OCI-LY7 (cell line): ENCODE measurements around the gene PLA2G4B.

Source experiments
- EZH2phosphoT487 ChIP-seq: fragments of 200-600 bp; sonication (generic); IDR thresholded peaks from 2 replicates; pipeline ENCODE4 v1.6.1; 2018; ENCODE audit warnings: low read depth, borderline replicate concordance, mild to moderate bottlenecking, mixed run types, antibody characterized with exemption, low read length, moderate library complexity, mixed read lengths
- TF ChIP-seq, protein P1 (sequence below): fragments of 200-600 bp; sonication (generic); conservative IDR thresholded peaks from 2 replicates; pipeline ENCODE4 v1.5.1; 2014; ENCODE audit warnings: mild to moderate bottlenecking, antibody characterized with exemption, low read length, moderate library complexity, mixed read lengths

DNA sequence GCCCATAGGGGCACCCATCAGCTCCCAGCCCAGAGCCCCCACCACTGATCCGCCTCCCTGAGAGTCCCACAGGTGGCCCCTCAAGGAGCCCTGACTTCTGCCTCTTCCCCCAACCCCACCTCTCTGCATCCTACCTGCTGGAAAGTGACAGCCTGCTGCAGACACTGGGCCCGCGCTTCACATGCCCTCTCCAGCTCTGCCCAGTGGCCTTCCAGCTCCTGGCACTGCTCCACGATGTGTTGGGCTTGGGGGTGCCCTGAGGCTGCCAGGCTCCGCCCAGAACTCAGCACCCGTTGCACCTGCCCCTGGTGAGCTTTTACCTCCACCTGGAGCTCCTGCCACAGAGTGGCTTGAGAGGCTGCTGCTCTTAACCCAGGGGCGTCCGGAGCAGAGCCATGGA is 35.1 kb downstream of the PLA2G4B start:
- TF ChIP-seq, protein P1, sequence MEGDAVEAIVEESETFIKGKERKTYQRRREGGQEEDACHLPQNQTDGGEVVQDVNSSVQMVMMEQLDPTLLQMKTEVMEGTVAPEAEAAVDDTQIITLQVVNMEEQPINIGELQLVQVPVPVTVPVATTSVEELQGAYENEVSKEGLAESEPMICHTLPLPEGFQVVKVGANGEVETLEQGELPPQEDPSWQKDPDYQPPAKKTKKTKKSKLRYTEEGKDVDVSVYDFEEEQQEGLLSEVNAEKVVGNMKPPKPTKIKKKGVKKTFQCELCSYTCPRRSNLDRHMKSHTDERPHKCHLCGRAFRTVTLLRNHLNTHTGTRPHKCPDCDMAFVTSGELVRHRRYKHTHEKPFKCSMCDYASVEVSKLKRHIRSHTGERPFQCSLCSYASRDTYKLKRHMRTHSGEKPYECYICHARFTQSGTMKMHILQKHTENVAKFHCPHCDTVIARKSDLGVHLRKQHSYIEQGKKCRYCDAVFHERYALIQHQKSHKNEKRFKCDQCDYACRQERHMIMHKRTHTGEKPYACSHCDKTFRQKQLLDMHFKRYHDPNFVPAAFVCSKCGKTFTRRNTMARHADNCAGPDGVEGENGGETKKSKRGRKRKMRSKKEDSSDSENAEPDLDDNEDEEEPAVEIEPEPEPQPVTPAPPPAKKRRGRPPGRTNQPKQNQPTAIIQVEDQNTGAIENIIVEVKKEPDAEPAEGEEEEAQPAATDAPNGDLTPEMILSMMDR: no peak
- no peak for TF ChIP-seq EZH2phosphoT487
